GM18867 (cell line): ENCODE data around the gene PAK4.

Experiments
- ATAC-seq: cut with Tn5 transposase; IDR thresholded peaks from one replicate; pipeline ENCODE4 v1.9.1; 2021; ENCODE audit warnings: mild to moderate bottlenecking, moderate library complexity; ENCODE audit not compliant: unreplicated experiment

Gene PAK4

DNA sequence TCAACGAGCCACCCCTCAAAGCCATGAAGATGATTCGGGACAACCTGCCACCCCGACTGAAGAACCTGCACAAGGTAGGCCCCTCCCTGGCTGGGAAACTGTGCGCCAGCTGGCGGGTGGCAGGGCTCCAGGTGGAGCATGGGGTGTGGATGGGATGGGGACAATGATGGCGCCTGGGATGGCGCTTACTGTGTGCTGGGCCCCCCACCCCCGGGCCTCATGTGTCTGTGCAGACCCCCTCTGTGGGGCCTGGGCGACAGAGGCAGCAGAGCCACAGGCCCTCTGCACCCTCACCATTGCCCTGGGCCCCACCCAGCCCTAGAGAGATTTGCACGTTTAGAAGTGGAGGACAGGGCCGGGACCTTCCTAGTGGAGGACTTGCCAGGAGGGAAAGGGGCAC is 52.1 kb downstream of the PAK4 start:
- no peak for ATAC-seq

DNA sequence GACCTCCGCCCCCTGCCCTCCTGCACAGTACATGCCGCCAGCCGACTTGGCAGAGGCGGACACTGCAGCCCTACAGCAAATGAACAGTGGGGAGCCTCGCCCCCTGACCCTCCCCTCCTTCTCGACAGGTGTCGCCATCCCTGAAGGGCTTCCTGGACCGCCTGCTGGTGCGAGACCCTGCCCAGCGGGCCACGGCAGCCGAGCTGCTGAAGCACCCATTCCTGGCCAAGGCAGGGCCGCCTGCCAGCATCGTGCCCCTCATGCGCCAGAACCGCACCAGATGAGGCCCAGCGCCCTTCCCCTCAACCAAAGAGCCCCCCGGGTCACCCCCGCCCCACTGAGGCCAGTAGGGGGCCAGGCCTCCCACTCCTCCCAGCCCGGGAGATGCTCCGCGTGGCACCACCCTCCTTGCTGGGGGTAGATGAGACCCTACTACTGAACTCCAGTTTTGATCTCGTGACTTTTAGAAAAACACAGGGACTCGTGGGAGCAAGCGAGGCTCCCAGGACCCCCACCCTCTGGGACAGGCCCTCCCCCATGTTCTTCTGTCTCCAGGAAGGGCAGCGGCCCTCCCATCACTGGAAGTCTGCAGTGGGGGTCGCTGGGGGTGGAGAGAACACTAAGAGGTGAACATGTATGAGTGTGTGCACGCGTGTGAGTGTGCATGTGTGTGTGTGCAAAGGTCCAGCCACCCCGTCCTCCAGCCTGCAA is 52.9 kb downstream of the PAK4 start:
- no peak for ATAC-seq

DNA sequence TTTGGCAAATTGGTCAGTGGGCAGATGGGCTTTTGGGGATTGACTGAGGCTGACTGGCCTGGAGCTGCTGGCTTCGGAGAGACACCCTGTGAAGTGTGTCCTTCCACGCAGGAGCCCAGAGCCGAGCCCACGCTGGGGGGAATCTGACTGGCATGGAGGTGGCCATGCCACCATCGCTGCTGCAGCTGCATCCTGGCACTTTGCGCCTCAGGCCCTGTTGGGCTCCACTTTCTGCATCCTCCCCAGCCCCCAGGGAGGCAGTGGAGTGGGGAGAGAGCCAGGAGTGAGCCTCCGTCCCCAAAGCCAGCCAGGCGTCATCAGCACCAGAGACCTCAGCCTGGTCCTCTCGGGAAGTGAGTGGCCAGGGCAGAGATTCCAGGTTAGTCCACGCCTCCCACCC is 54.2 kb downstream of the PAK4 start:
- no peak for ATAC-seq

- no peak for ATAC-seq
Observed at GRCh38 chr19:39180749-39181148, 55.2 kb downstream of the PAK4 start.

- no peak for ATAC-seq
Observed at GRCh38 chr19:39181500-39182173, 56.1 kb downstream of the PAK4 start.

- no peak for ATAC-seq
Observed at GRCh38 chr19:39182174-39182505, 56.6 kb downstream of the PAK4 start.

DNA sequence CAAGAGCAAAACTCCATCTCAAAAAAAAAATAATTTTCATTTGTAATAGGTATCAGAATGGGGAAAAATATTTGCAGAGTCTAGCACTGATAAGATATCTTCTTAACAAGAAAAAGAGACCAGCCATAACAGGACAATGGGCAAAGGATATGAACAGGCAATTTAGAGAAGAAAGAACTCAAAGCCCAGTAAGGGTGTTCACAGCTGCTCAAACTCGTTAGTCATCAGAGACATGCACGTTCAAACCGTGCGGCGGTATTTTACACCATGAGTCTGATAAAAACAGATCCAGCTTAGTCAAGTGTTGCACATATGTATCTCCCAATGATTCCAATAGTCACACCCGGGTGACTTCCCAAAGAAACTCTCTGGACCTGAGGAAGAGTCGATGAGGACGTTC is 57.5 kb downstream of the PAK4 start:
- no peak for ATAC-seq

GRCh38 chr19:39186391-39186790 is 60.8 kb downstream of the PAK4 start:
- ATAC-seq = no peak

DNA sequence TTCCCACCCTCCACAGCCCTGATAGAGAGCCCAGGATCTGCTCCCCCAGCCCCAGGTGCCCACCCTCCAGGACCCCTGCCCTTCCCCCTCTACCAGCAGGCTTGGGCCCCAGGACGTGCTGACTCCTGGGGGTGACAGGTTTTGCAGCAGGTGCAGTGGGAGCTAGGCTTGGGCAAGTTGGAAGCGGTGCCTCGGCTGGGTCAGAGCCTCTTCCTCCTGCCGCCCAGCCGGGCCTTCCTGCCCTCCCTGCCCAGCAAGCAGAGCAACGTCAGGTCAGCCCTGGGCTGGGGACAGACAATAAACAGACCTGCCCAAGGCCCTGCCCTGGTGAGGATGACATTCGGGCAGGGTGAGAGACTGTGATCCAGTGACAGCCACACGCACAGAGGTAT is 62.0 kb downstream of the PAK4 start:
- no peak for ATAC-seq

DNA sequence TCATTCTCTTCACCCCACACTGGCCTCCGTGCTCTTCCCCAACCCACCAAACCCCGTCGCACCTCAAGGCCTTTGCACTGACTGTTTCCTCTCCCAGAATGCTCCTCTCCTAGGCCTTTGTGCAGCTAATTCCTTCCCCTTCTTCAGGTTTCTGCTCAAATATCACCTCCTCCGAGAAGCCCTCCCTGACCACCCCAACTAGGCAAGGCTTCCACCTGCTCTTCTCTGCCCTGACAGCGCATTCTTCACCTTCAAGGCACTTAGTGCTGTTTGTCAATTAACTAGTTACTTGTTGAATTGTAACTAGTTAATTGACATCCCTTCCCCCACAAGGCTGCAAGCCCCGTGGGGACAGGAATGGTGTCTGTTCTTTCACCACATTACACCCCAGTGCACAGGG is 63.4 kb downstream of the PAK4 start:
- no peak for ATAC-seq

DNA sequence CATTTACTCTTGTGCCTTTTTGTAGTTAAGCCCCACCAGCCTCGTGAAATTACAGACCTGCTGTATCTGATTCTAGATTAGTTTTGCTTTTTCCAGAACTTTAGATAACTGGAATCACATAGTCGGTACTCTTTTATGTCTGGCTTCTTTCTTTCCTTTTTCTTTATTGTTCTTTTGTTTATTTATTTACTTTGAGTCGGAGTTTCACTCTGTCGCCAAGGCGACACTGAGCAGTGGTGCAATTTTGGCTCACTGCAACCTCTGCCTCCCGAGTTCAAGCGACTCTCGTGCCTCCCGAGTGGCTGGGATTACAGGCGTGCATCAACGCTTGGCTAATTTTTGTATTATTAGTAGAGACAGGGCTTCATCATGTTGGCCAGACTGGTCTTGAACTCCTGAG is 65.2 kb downstream of the PAK4 start:
- ATAC-seq = no peak

GRCh38 chr19:39192846-39193245 is 67.3 kb downstream of the PAK4 start:
- ATAC-seq = no peak

DNA sequence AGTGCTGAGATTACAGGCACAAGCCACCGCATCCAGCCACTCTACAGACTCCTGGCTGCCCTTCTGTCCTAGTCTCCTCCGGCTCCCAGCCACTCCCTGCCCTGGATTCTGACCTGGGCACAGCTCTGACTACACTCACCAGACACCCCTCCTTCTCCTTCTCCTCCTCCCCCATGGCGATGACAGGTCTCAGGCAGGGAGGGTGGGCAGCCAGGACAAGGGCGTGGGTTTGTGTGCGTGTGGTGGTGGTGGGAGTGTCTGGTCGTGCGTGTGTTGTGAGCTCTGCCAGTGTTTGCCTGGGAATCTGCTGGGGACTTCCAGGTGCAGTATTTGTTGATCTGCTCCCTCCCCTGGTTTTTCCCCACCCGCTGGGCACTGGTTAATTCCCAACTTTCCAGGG is 68.2 kb downstream of the PAK4 start:
- no peak for ATAC-seq

- ATAC-seq = no peak
Observed at GRCh38 chr19:39194832-39195542, 69.4 kb downstream of the PAK4 start.

- no peak for ATAC-seq
Observed at GRCh38 chr19:39195755-39196154, 70.2 kb downstream of the PAK4 start.

- ATAC-seq = no peak
Observed at GRCh38 chr19:39196320-39196719, 70.7 kb downstream of the PAK4 start.

DNA sequence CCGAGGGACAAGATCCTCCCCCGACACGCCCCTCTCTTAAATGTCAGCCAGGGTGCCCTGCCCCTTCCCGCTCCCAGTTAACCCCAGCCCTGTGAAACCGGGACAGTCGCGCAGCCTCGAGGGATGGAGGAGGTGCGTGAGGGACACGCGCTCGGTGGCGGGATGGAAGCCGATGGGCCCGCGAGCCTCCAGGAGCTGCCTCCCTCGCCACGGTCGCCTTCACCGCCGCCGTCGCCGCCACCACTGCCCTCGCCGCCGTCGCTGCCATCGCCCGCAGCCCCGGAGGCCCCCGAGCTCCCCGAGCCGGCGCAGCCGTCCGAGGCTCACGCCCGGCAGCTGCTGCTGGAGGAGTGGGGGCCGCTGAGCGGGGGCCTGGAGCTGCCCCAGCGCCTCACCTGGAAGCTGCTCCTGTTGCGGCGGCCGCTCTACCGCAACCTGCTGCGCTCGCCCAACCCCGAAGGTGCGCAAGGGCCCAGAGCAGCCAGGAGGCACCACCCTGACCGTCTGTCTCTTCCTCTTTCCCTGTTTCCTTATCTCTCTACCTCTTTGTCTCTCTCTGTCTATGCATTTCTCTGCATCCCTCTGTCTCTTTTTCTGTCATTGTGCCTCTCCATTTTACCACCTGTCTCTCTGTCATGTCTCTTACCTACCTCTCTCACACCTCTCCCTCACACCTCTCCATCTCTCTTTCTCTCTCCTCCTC is 71.4 kb downstream of the PAK4 start, which contains the start of gene NCCRP1:
Gene NCCRP1, plus strand, starts transcription at position 105 of the 703 bp plus-strand sequence. Its CDS starts 19 bp downstream, at position 124.
- no peak for ATAC-seq

- no peak for ATAC-seq
Observed at GRCh38 chr19:39197808-39198207, 72.2 kb downstream of the PAK4 start.

GRCh38 chr19:39199025-39199424 is 73.4 kb downstream of the PAK4 start:
- ATAC-seq = no peak

DNA sequence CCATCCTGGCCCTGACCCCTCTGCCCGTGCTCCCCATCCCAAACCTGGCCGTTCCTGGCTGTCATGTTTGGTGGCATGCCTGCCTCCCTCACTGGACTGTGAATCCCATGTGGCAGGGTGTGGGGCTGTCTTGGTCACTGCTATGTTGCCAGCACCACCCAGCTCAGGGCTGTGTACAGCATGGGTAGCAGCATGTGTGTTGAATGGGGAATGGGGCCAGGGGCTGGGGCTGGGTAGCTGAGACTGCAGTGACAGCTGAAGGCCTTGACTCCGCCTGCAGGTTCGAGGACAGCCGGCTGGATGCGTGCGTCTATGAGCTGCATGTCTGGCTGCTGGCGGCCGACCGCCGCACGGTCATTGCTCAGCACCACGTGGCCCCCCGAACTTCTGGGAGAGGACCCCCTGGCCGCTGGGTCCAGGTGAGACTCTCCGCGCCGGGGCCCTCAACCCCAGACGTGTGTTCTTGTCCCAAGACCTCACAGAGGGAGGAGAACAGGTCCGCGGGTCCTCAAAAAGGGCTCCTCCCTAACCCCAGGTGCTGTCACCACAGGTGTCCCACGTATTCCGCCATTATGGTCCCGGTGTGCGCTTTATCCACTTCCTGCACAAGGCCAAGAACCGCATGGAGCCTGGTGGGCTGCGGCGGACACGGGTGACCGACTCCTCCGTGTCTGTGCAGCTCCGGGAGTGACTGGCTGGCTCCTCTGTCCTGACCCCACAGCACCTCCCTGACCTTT is 74.6 kb downstream of the PAK4 start:
- no peak for ATAC-seq

GRCh38 chr19:39200803-39201115 is 75.2 kb downstream of the PAK4 start:
- ATAC-seq = no peak
